ENCODE results near the gene ABLIM2.

ABLIM2 gene

GRCh38 chr4:8192748-8193738 lies 34.4 kb upstream of the ABLIM2 start:
- DNase-seq: no peak

DNA sequence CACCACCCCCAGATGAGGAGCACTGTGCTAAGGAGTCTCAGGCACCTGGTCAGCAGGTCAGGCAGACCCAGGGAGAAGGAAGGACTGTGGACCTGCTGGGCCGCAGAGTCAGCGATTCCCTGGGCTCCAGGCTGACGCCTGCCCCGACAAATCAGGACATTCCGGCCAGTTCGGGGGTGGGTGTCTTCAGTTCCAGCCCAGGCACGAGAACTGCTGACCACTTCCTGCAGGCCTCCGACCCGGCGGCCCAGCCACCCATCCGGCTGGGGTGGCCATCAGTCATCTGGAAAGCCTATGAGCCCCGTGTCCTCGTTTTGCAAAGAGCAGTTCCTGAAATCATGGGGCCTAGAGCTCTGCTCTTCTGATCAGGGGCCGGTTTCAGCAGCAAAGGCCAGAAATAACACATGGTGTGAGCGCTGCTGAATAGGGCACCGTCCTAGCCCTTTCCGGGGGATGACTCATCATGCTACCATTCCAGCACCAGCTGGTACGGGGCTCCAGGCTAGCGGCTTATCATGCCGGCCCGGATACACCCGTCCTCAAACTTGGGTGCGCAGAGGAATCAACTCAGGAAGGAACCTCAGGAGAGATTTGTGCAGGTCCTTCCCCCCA lies 32.6 kb upstream of the ABLIM2 start:
- DNase-seq: no peak

- no peak for DNase-seq
Observed at GRCh38 chr4:8189551-8190466, 31.2 kb upstream of the ABLIM2 start.

GRCh38 chr4:8188743-8189550 lies 30.3 kb upstream of the ABLIM2 start:
- no peak for DNase-seq

DNA sequence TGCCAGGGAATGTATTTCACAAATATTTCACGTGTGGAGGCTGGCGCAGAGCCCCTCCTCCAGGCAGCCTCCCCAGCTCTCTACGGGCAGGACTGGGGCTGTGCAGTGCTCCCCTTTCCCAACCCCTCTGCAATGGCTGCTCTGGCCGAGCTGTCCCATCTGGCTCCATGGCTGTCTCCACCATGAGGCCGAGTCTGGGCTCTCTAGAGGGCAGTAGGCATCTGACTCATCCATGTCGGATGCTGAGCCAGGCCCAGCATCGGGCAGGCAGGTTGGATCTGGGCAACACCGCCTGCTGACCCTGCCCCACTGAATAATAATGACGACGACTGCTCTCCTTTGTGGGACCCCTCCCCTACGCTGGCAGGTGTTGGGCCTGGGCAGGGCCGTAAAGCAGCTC lies 29.5 kb upstream of the ABLIM2 start:
- no peak for DNase-seq

GRCh38 chr4:8185930-8186329 lies 27.3 kb upstream of the ABLIM2 start:
- DNase-seq: no peak

GRCh38 chr4:8185295-8185694 lies 26.7 kb upstream of the ABLIM2 start:
- DNase-seq: no peak

DNA sequence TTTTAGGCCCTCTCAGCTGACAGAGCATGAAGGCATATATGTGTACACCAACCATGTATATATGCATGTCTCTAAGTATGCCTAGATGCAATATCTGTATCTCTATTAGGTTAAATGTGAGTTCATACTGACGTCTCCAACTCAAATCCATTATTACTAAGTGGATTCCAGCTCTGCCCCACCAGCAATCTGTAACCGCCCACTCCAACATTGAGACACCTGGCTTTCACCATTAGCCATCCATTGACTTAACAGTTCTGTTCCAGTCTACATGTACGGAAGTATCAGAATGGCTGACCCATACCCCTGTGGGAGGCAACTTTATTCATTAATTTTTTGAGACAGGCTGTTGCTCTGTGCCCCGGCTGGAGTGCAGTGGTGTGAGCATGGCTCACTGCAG lies 25.4 kb upstream of the ABLIM2 start:
- no peak for DNase-seq

DNA sequence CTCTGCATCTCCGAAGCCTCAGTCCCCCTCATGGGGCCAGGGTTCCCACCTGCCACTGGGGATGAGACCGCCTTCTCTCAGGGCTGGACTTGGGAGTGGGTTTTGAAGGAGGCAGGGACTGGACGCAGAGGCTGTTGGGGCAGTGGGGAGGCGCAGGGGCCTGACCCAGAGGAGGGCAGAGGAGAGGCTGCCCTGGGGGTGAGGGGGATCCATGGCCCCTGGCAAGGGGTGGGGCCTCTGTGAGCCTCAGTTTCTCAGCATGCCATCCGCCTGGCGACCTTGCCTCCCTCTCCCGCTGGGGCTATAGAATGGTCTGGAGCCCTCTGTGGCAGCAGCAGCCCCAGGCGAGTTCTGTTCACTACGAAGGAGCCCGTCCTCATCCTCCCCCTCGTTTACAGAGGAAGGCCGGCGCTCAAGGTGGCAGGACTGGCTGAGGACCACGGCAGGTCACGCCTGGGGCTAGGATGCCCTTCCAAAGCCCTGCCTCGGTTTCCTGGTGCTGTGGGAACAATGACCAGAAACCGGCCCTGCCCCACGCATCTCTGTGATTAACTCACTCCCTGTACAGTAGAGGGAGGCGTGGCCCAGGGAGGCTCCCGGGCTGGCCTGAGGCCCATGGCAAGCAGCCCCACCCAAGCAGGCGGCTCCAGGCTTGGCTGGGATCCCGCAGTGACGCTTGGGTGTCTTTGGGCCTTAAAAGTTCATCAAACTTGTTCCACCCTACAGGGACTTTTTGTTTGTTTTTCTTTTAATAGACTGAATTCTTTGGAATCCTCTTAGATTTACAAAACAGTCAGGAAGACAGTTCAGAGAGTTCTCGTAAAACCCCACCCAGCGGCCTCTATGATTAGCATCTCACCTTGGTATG lies 24.5 kb upstream of the ABLIM2 start:
- no peak for DNase-seq

DNA sequence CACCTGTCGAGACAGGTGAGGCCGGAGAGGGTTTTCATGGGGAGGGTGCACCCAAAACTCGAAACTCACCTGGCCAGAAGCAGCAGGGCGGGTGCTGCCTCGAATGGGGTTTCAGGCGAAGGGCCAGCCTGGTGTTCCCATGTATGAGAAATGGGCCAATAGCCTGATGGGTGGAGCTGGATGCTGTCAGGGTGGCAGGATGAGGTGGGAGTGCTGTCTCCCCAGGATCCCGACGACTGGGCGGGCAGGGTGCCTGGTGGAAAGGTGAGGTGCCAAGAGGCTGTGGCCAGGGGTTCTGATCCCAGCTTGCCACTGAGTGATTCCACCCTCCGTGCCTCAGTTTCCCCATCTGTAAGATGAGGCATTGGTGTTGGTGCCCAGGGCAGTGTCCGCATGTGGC lies 23.7 kb upstream of the ABLIM2 start:
- no peak for DNase-seq

DNA sequence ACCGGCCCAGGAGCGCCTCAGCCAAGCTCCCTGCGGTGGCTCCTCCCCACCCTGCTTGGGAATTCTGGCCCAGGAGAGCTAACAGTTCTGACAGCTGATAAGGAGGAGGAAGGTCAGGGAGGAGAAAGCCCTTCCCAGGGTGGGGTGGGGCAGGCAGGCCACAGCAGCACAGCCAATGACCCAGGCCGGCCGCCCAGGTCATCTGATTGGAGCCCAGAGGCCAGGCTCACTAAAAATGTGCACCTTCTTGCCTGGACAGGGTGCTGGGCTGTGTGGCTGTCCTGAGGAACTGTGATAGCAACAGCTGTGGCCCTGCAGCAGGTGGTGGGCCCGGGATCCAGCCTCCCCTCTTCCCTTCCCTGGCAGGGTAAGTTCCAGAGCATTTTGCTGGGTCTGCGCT lies 23.2 kb upstream of the ABLIM2 start:
- DNase-seq: no peak

GRCh38 chr4:8181119-8181518 lies 22.5 kb upstream of the ABLIM2 start:
- no peak for DNase-seq

- DNase-seq: no peak
Observed at GRCh38 chr4:8180310-8181093, 21.9 kb upstream of the ABLIM2 start.

- DNase-seq: no peak
Observed at GRCh38 chr4:8179771-8180170, 21.2 kb upstream of the ABLIM2 start.

GRCh38 chr4:8179074-8179473 lies 20.5 kb upstream of the ABLIM2 start:
- DNase-seq: no peak

- DNase-seq: no peak
Observed at GRCh38 chr4:8177956-8178355, 19.3 kb upstream of the ABLIM2 start.

DNA sequence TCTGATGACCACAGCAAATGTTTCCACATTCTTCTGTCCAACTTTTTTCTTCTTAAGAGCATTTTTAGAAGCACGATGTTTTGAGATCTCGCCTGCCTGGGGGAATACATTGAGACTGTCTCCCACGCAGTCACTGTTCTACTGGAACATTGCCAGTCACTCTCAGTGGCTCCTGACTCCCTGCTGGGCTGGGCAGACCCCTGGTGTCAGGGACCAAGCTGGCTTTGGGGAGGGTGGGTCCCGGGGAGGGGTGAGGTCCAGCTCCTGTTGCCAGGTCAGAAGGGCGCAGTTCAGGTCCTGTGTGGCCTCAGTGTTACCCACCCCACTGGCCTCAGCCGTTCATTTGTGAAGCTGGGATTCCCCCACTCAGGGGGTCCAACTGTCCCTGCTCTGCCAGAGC lies 18.9 kb upstream of the ABLIM2 start:
- DNase-seq: no peak

DNA sequence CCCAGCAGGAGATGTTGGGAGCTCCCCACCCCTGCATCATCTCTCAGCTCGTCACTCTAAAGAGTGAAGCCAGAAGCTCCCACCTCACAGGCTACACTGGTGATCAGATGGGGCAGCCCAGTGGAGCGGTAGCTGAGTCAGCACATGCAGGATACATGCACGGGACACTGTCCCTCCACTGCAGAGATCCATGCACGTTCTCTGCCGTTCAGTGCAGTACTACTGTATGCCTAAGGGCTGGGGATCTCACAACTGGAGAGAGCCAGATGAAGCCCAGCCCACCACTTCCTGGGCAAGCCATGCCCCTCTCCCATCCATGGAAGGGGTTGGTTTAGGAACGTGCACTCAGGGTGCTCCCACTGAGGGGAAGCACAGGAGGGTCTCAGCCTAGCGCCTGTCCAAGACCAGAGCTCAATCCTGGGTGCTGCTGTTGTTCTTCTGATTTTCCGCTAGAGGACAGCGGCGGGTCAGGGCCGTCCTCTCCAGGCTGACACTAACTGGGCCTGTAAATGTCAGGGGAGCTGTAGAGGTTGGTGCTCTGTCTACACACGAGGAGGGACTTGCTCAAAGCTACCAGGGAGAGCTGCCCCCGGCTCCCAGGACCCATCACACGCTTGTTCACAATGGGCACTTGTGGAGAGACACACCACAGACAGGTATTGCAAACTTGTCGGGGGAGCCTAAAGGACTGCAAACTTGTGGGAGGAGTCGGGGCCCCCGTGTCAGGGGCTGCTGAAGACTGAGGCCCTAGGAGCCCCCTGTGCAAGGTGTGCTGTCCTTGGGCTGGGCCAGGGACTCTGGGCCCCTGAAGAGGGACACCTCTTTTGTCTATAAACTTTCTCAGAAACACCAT lies 18.2 kb upstream of the ABLIM2 start:
- peak; percentile 17 for DNase-seq

- DNase-seq: no peak
Observed at GRCh38 chr4:8175686-8176085, 17.1 kb upstream of the ABLIM2 start.

DNA sequence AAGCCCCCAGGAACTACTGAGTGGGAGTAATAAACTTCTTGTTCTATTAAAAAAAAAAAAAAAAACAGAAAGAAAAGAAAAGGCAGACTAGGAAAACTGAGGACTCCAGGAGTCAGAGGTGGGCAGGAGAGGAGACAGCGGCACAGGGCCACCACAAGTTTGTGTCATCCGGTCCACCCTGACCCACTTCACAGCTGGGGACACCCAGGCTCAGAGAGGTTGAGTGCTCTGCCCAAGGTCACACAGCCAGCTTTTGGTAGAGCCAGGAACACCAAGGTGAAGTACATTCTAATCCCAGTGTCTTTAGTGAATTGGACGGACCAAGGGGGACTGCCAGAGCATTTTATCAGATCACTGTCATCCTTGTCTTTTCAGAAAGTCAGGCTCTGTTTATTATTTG lies 16.4 kb upstream of the ABLIM2 start:
- DNase-seq: no peak

Data from stimulated activated naive CD4-positive, alpha-beta T cell treated with Interleukin-2 at 50 U/mL for 16 hours (primary cell).